IPS DF 6.9 (cell line): ENCODE measurements around the gene AHDC1.

Experiments
- DNase-seq: peaks from one replicate; pipeline ENCODE4 v3.0.0-alpha.2; 2013; ENCODE audit warnings: low read depth, low spot score
- H3K27ac ChIP-seq: one replicate; pipeline ENCODE4 v1.5.1; 2013; ENCODE audit warnings: low read length, control low read depth
- H3K27me3 ChIP-seq: 2 replicates; pipeline ENCODE4 v1.6.1; 2013; ENCODE audit warnings: mild to moderate bottlenecking, low read length; ENCODE audit not compliant: control insufficient read depth, insufficient read depth
- H3K36me3 ChIP-seq: 2 replicates; pipeline ENCODE4 v1.6.1; 2013; ENCODE audit warnings: low read length; ENCODE audit not compliant: control insufficient read depth, insufficient read depth
- H3K4me1 ChIP-seq: 2 replicates; pipeline ENCODE4 v1.6.1; 2013; ENCODE audit warnings: low read length; ENCODE audit not compliant: control insufficient read depth, insufficient read depth
- H3K4me3 ChIP-seq: 2 replicates; pipeline ENCODE4 v1.5.1; 2013; ENCODE audit warnings: mild to moderate bottlenecking, low read length
- H3K9me3 ChIP-seq: 2 replicates; pipeline ENCODE4 v1.6.1; 2013; ENCODE audit warnings: low read length, inconsistent platforms; ENCODE audit not compliant: control insufficient read depth, insufficient read depth
- WGBS: extraction: QIAGEN DNeasy Blood & Tissue Kit; methylation state at CpG from one replicate; pipeline ENCODE4 v1.1.7; 2013; ENCODE audit warnings: mixed read lengths, missing lambda C conversion rate; ENCODE audit not compliant: insufficient read length, insufficient coverage; 5-methylcytosine and 5-hydroxymethylcytosine counted together

AHDC1 gene

GRCh38 chr1:27526569-27527222 lies 77.2 kb downstream of the AHDC1 start:
- no peak overlapping the region; the same call in 1 of the 2 replicates for H3K4me3 ChIP-seq
- no peaks in the 10 kb centered on the region for H3K36me3 ChIP-seq
- H3K4me1 ChIP-seq = peaks cover 28% of the 10 kb centered on the region
- no peak overlapping the region for H3K27ac ChIP-seq
- H3K9me3 ChIP-seq = no peaks in the 10 kb centered on the region
- no CpG with 5 or more reads among the region's 10 CpGs for WGBS
- no peak for DNase-seq
- H3K27me3 ChIP-seq = no peaks in the 10 kb centered on the region

GRCh38 chr1:27525296-27526272 lies 78.4 kb downstream of the AHDC1 start:
- Histone ChIP-seq H3K9me3 (no peaks in the 10 kb centered on the region), H3K4me1 (peaks cover 28% of the 10 kb centered on the region), H3K36me3 (no peaks in the 10 kb centered on the region), H3K4me3 (no peak overlapping the region), H3K27ac (no peak overlapping the region), H3K27me3 (no peaks in the 10 kb centered on the region)
- no CpG with 5 or more reads among the region's 16 CpGs for WGBS
- DNase-seq = no peak

- DNase-seq = no peak
- no peak overlapping the region for H3K27ac ChIP-seq
- no peak overlapping the region for H3K4me3 ChIP-seq
- peaks cover 30% of the 10 kb centered on the region for H3K4me1 ChIP-seq
- no peaks in the 10 kb centered on the region for H3K9me3 ChIP-seq
- H3K27me3 ChIP-seq = no peaks in the 10 kb centered on the region
- WGBS = no CpG with 5 or more reads among the region's 8 CpGs
- no peaks in the 10 kb centered on the region; the same call in 1 of the 2 replicates for H3K36me3 ChIP-seq
Measured at GRCh38 chr1:27523337-27524020, 80.5 kb downstream of the AHDC1 start.

GRCh38 chr1:27522432-27523336 lies 81.3 kb downstream of the AHDC1 start:
- no peaks in the 10 kb centered on the region; the same call in 1 of the 2 replicates for H3K36me3 ChIP-seq
- no CpG with 5 or more reads among the region's 31 CpGs for WGBS
- no peak overlapping the region for H3K4me3 ChIP-seq
- peaks cover 31% of the 10 kb centered on the region for H3K4me1 ChIP-seq
- no peak for DNase-seq
- no peaks in the 10 kb centered on the region for H3K27me3 ChIP-seq
- no peaks in the 10 kb centered on the region for H3K9me3 ChIP-seq
- no peak overlapping the region for H3K27ac ChIP-seq

- Histone ChIP-seq H3K36me3 (no peaks in the 10 kb centered on the region; the same call in 1 of the 2 replicates), H3K27me3 (no peaks in the 10 kb centered on the region), H3K27ac (no peak overlapping the region), H3K4me3 (no peak overlapping the region), H3K9me3 (no peaks in the 10 kb centered on the region), H3K4me1 (peaks cover 31% of the 10 kb centered on the region)
- WGBS = no CpG with 5 or more reads among the region's 9 CpGs
- DNase-seq = no peak
Measured at GRCh38 chr1:27521861-27522431, 82.0 kb downstream of the AHDC1 start.

GRCh38 chr1:27521336-27521831 lies 82.6 kb downstream of the AHDC1 start:
- no peak for DNase-seq

GRCh38 chr1:27520651-27521050 lies 83.3 kb downstream of the AHDC1 start:
- WGBS = no CpG with 5 or more reads among the region's 4 CpGs
- Histone ChIP-seq H3K36me3 (no peaks in the 10 kb centered on the region; the same call in 1 of the 2 replicates), H3K27ac (no peak overlapping the region), H3K4me1 (peaks cover 20% of the 10 kb centered on the region), H3K27me3 (no peaks in the 10 kb centered on the region), H3K9me3 (no peaks in the 10 kb centered on the region), H3K4me3 (no peak overlapping the region)
- no peak for DNase-seq

More at GRCh38 chr1:27521336-27521831, 82.6 kb downstream of the AHDC1 start:
- no peaks in the 10 kb centered on the region for H3K9me3 ChIP-seq
- no peak overlapping the region for H3K27ac ChIP-seq
- H3K4me1 ChIP-seq = peaks cover 25% of the 10 kb centered on the region
- H3K4me3 ChIP-seq = no peak overlapping the region
- H3K36me3 ChIP-seq = no peaks in the 10 kb centered on the region; the same call in 1 of the 2 replicates
- H3K27me3 ChIP-seq = no peaks in the 10 kb centered on the region
- WGBS = no CpG with 5 or more reads among the region's 20 CpGs

- Histone ChIP-seq H3K27me3 (no peaks in the 10 kb centered on the region), H3K4me3 (no peak overlapping the region), H3K4me1 (peaks cover 16% of the 10 kb centered on the region), H3K27ac (no peak overlapping the region), H3K9me3 (no peaks in the 10 kb centered on the region), H3K36me3 (no peaks in the 10 kb centered on the region; the same call in 1 of the 2 replicates)
- WGBS = no CpG with 5 or more reads among the region's 24 CpGs
- DNase-seq = no peak
Measured at GRCh38 chr1:27519331-27520258, 84.3 kb downstream of the AHDC1 start.
